Sigmoid colon (tissue), 7 donors: Measurements from ENCODE around the gene NLRC5. TPM values are rescaled to one million over a fixed set of nuclear protein-coding genes. Genes with fewer than 3 reads are reported as not detected.

ENCODE experiments used
- DNase-seq: peaks from one replicate; pipeline ENCODE4 v3.0.0-alpha.2; 2019
- H3K27ac ChIP-seq, 4 donors: fragments of 200-600 bp; sonication (generic); one replicate each; pipeline ENCODE4 v1.5.1; 2016 to 2019; ENCODE audit warnings: mild to moderate bottlenecking in 1 of 4
- H3K27me3 ChIP-seq, 3 donors: fragments of 200-600 bp; sonication (generic); one replicate each; pipeline ENCODE4 v1.5.1; 2019; ENCODE audit warnings: mild to moderate bottlenecking in 1 of 3
- H3K36me3 ChIP-seq, 4 donors: fragments of 200-600 bp; sonication (generic); one replicate each; pipeline ENCODE4 v1.5.1; 2016 to 2019
- H3K4me1 ChIP-seq, 4 donors: fragments of 200-600 bp; sonication (generic); one replicate each; pipeline ENCODE4 v1.5.1; 2017 to 2019
- H3K4me3 ChIP-seq, 4 donors: fragments of 200-600 bp; sonication (generic); one replicate each; pipeline ENCODE4 v1.5.1; 2017 to 2019; ENCODE audit warnings: mild to moderate bottlenecking in 2 of 4, moderate library complexity in 1 of 4
- H3K9me3 ChIP-seq, 4 donors: fragments of 200-600 bp in 3 of 4; sonication (generic) in 3 of 4; one replicate each; pipeline versions ENCODE4 v1.5.1 to v1.6.1; 2013 to 2019
- CTCF ChIP-seq, 4 experiments: fragments of 450-650 bp in 3 of 4; fragments of 200-600 bp in 1 of 4; IDR thresholded peaks; one replicate each; pipeline ENCODE4 v1.5.1; 2016 to 2019; ENCODE audit warnings: antibody characterized with exemption in 4 of 4, mild to moderate bottlenecking in 3 of 4, moderate library complexity in 2 of 4
- EP300 ChIP-seq, 4 donors: sonication (generic); formaldehyde crosslinking; IDR thresholded peaks; one replicate each; pipeline ENCODE4 v1.6.1; 2017; ENCODE audit warnings: antibody characterized with exemption in 4 of 4
- POLR2A ChIP-seq, 2 donors: fragments of 450-650 bp; IDR thresholded peaks; one replicate each; pipeline ENCODE4 v1.6.1; 2016; ENCODE audit warnings: antibody characterized with exemption in 2 of 2, mild to moderate bottlenecking in 2 of 2, moderate library complexity in 2 of 2
- POLR2AphosphoS5 ChIP-seq, 4 donors: sonication (generic); formaldehyde crosslinking; IDR thresholded peaks; one replicate each; pipeline ENCODE4 v1.6.1; 2017; ENCODE audit warnings: antibody characterized with exemption in 4 of 4
- WGBS, 2 donors: extraction: QIAGEN DNeasy Blood & Tissue Kit; methylation state at CpG; one replicate each; pipeline ENCODE4 v1.1.7; 2013; 5-methylcytosine and 5-hydroxymethylcytosine counted together
- intact Hi-C: fragments of 100-400 bp; cut with DNase I; formaldehyde crosslinking; loops from one replicate; pipeline ENCODE4 v1.15.1; 2023
- polyA plus RNA-seq, 3 donors: library from polyadenylated mRNA; stranded (reverse); fragments of 200-250 nt; gene quantifications; one replicate each; pipeline ENCODE4 v1.2.3, GENCODE V29; 2013
- total RNA-seq, 4 donors: library from RNA; depleted of rRNA; stranded (reverse); fragments of >200 nt; gene quantifications; one replicate each; pipeline ENCODE4 v1.1.0, GENCODE V29; 2016
- donor health status: healthy with polysubstance abuse.
- donor health status: Bipolar disorder and iron deficiency.
- donor health status: healthy.

The NLRC5 gene
- total and polyA plus RNA-seq, 7 donors = 9.5 to 119 (median 19.5) TPM

- H3K27ac ChIP-seq = no peak overlapping the region
- no peaks in the 10 kb centered on the region for H3K27me3 ChIP-seq
- no peaks in the 10 kb centered on the region for H3K9me3 ChIP-seq
- no peak for DNase-seq
- 87 to 91% methylated on average over 5 of the region's 5 CpGs for WGBS, 2 donors
- TF ChIP-seq POLR2A (IDR thresholded peaks at IDR 0.05) (no peak), POLR2AphosphoS5 (IDR thresholded peaks at IDR 0.05) (no peak), EP300 (IDR thresholded peaks at IDR 0.05) (no peak), CTCF (IDR thresholded peaks at IDR 0.05) (no peak)
- intact Hi-C loops = no loop called here
- H3K4me1 ChIP-seq = peaks cover 0 to 7% (median 0%) of the 10 kb centered on the region in 4 donors
- peaks cover 0 to 23% (median 2%) of the 10 kb centered on the region in 4 donors for H3K36me3 ChIP-seq
- no peak overlapping the region for H3K4me3 ChIP-seq
Measured at GRCh38 chr16:57127037-57127763, 137.8 kb downstream of the NLRC5 start.

GRCh38 chr16:57127836-57128235 lies 138.5 kb downstream of the NLRC5 start:
- intact Hi-C loops = no loop called here
- H3K9me3 ChIP-seq = no peaks in the 10 kb centered on the region
- no peak overlapping the region for H3K4me3 ChIP-seq
- no peak for DNase-seq
- WGBS, 2 donors = 92 to 93% methylated on average over 7 of the region's 7 CpGs
- peaks cover 0 to 7% (median 0%) of the 10 kb centered on the region in 4 donors for H3K4me1 ChIP-seq
- H3K36me3 ChIP-seq = peaks cover 0 to 17% (median 2%) of the 10 kb centered on the region in 4 donors
- H3K27me3 ChIP-seq = no peaks in the 10 kb centered on the region
- no peak for TF ChIP-seq EP300 (IDR thresholded peaks at IDR 0.05)
- TF ChIP-seq POLR2A (IDR thresholded peaks at IDR 0.05) = no peak
- TF ChIP-seq POLR2AphosphoS5 (IDR thresholded peaks at IDR 0.05) = no peak
- TF ChIP-seq CTCF (IDR thresholded peaks at IDR 0.05) = no peak
- H3K27ac ChIP-seq = no peak overlapping the region

- no peak for DNase-seq
- TF ChIP-seq POLR2A (IDR thresholded peaks at IDR 0.05) (no peak), CTCF (IDR thresholded peaks at IDR 0.05) (no peak), POLR2AphosphoS5 (IDR thresholded peaks at IDR 0.05) (no peak), EP300 (IDR thresholded peaks at IDR 0.05) (no peak)
- intact Hi-C loops = no loop called here
- no peaks in the 10 kb centered on the region for H3K27me3 ChIP-seq
- H3K36me3 ChIP-seq = peaks cover 0 to 12% (median 2%) of the 10 kb centered on the region in 4 donors
- no peak overlapping the region for H3K27ac ChIP-seq
- 67 to 78% methylated on average over 11 of the region's 11 CpGs for WGBS, 2 donors
- peaks cover 0 to 7% (median 0%) of the 10 kb centered on the region in 4 donors for H3K4me1 ChIP-seq
- no peak overlapping the region for H3K4me3 ChIP-seq
- H3K9me3 ChIP-seq = no peaks in the 10 kb centered on the region
Measured at GRCh38 chr16:57128771-57129389, 139.5 kb downstream of the NLRC5 start.

GRCh38 chr16:57130950-57131321 lies 141.6 kb downstream of the NLRC5 start:
- Histone ChIP-seq H3K27ac (no peak overlapping the region), H3K36me3 (peaks cover 0 to 10% (median 2%) of the 10 kb centered on the region in 4 donors), H3K4me3 (no peak overlapping the region), H3K4me1 (peaks cover 0 to 7% (median 0%) of the 10 kb centered on the region in 4 donors), H3K27me3 (no peaks in the 10 kb centered on the region), H3K9me3 (no peaks in the 10 kb centered on the region)
- TF ChIP-seq CTCF (IDR thresholded peaks at IDR 0.05) (no peak), POLR2A (IDR thresholded peaks at IDR 0.05) (no peak), EP300 (IDR thresholded peaks at IDR 0.05) (no peak), POLR2AphosphoS5 (IDR thresholded peaks at IDR 0.05) (no peak)
- intact Hi-C loops = no loop called here
- 91 to 92% methylated on average over 6 of the region's 6 CpGs for WGBS, 2 donors
- no peak for DNase-seq
